Trophoblast cell (in vitro differentiated cells and primary cell): Measurements from ENCODE around the gene TRUB2.
A peak's percentile ranks its signal among the peaks of the same experiment; 100 is the strongest.

Experiments used
- DNase-seq, 2 donors: peaks; one replicate each; pipeline ENCODE4 v3.0.0-alpha.2; 2016
- H2AFZ ChIP-seq: 2 replicates; pipeline ENCODE4 v1.6.1; 2013; ENCODE audit warnings: low read length, moderate library complexity, mild to moderate bottlenecking; ENCODE audit not compliant: insufficient read depth, poor library complexity
- H2AK5ac ChIP-seq: 2 replicates; pipeline ENCODE4 v1.6.1; 2013; ENCODE audit warnings: mild to moderate bottlenecking, low read length
- H2BK120ac ChIP-seq: 2 replicates; pipeline ENCODE4 v1.6.1; 2013; ENCODE audit warnings: low read length, mild to moderate bottlenecking, moderate library complexity; ENCODE audit not compliant: insufficient read depth, poor library complexity
- H2BK12ac ChIP-seq: 2 replicates; pipeline ENCODE4 v1.6.1; 2013; ENCODE audit warnings: mild to moderate bottlenecking, low read length, moderate library complexity
- H2BK5ac ChIP-seq: 2 replicates; pipeline ENCODE4 v1.6.1; 2013; ENCODE audit warnings: low read length, low read depth, moderate library complexity, mild to moderate bottlenecking; ENCODE audit not compliant: poor library complexity
- H3K14ac ChIP-seq: 2 replicates; pipeline ENCODE4 v1.6.1; 2013; ENCODE audit warnings: mild to moderate bottlenecking, low read length
- H3K18ac ChIP-seq: 2 replicates; pipeline ENCODE4 v1.6.1; 2013; ENCODE audit warnings: mild to moderate bottlenecking, low read length
- H3K23ac ChIP-seq: 2 replicates; pipeline ENCODE4 v1.6.1; 2013; ENCODE audit warnings: low read length
- H3K27ac ChIP-seq: 2 replicates; pipeline ENCODE4 v1.5.1; 2013; ENCODE audit warnings: low read depth, mild to moderate bottlenecking, inconsistent platforms, low read length, moderate library complexity
- H3K27me3 ChIP-seq: 2 replicates; pipeline ENCODE4 v1.6.1; 2013; ENCODE audit warnings: inconsistent platforms, mild to moderate bottlenecking, low read length, moderate library complexity; ENCODE audit not compliant: insufficient read depth
- H3K36me3 ChIP-seq, 2 experiments: 1 replicate in 1 of 2; 2 replicates in 1 of 2; pipeline ENCODE4 v1.6.1; 2013; ENCODE audit warnings: low read length in 2 of 2, mild to moderate bottlenecking in 2 of 2, moderate library complexity in 1 of 2; ENCODE audit not compliant: insufficient read depth in 2 of 2, control insufficient read depth in 1 of 2
- H3K4ac ChIP-seq: 2 replicates; pipeline ENCODE4 v1.6.1; 2013; ENCODE audit warnings: low read depth, mild to moderate bottlenecking, low read length, moderate library complexity
- H3K4me1 ChIP-seq, 2 experiments: 1 replicate in 1 of 2; 2 replicates in 1 of 2; pipeline ENCODE4 v1.6.1; 2013; ENCODE audit warnings: low read length in 2 of 2, mild to moderate bottlenecking in 2 of 2, moderate library complexity in 1 of 2; ENCODE audit not compliant: insufficient read depth in 2 of 2, control insufficient read depth in 1 of 2
- H3K4me2 ChIP-seq: 2 replicates; pipeline ENCODE4 v1.6.1; 2013; ENCODE audit warnings: inconsistent platforms, mild to moderate bottlenecking, low read length, moderate library complexity
- H3K4me3 ChIP-seq: 2 replicates; pipeline ENCODE4 v1.5.1; 2013; ENCODE audit warnings: mild to moderate bottlenecking, low read depth, low read length, inconsistent platforms
- H3K79me1 ChIP-seq: one replicate; pipeline ENCODE4 v1.6.1; 2013; ENCODE audit warnings: low read length
- H3K79me2 ChIP-seq: 2 replicates; pipeline ENCODE4 v1.6.1; 2013; ENCODE audit warnings: low read length, mild to moderate bottlenecking; ENCODE audit not compliant: control insufficient read depth, insufficient read depth, poor library complexity
- H3K9ac ChIP-seq: 2 replicates; pipeline ENCODE4 v1.6.1; 2013; ENCODE audit warnings: mild to moderate bottlenecking, low read length
- H3K9me3 ChIP-seq: 2 replicates; pipeline ENCODE4 v1.6.1; 2013; ENCODE audit warnings: low read depth, mild to moderate bottlenecking, control low read depth, inconsistent platforms, low read length; ENCODE audit not compliant: insufficient read depth
- H4K12ac ChIP-seq: 2 replicates; pipeline ENCODE4 v1.6.1; 2013; ENCODE audit warnings: low read depth, mild to moderate bottlenecking, low read length, moderate library complexity
- H4K8ac ChIP-seq: 2 replicates; pipeline ENCODE4 v1.6.1; 2013; ENCODE audit warnings: low read depth, mild to moderate bottlenecking, low read length, moderate library complexity
- H4K91ac ChIP-seq: one replicate; pipeline ENCODE4 v1.6.1; 2013; ENCODE audit warnings: low read depth, mild to moderate bottlenecking, low read length, moderate library complexity
- WGBS: extraction: QIAGEN DNeasy Blood & Tissue Kit; methylation state at CpG from one replicate; pipeline ENCODE4 v1.1.7; 2013; ENCODE audit warnings: missing lambda C conversion rate; ENCODE audit not compliant: insufficient read length, insufficient coverage; ENCODE audit errors: extremely low coverage; 5-methylcytosine and 5-hydroxymethylcytosine counted together

Gene TRUB2

DNA sequence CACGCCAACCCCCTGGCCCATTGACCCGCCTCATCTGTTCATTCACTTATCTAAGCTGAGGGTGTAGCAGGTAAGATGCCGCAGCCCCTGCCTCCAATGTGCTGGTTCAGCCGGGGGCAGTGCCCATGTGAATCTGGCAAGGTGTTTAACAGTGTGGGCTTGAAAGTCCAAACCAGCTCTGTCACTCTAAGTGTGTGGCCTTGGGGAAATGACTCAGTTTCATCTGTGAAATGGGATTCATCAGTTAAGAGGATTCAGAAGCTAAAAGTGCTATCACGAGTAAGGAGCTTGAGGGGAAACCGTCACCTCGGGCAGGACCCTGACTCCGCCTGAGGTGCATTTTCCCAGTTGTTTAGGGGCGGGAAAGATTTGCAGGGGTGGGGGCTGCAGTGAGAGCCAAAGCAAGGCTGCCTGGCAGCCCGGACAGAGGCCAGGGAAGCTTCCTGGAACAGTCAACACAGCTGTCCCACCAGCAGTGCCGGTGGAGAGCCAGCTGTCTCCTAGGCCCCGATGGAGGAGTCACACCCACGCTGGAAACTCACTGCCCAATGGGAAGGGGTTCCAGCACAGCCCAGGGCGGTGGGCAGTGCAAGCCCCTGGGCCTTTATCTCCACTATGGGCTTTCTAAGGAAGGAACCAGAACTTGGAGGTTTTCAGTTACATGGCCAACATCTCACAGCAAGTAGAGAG is 39.2 kb upstream of the TRUB2 start:
- no peak overlapping the region for H3K18ac ChIP-seq
- peak; percentile 42 to 58 for DNase-seq
- H2AK5ac ChIP-seq = no peak overlapping the region
- no CpG with 5 or more reads among the region's 14 CpGs for WGBS
- H3K14ac ChIP-seq = no peak overlapping the region
- H2AFZ ChIP-seq = peak overlapping the region; percentile 38
- H3K79me2 ChIP-seq = no peaks in the 10 kb centered on the region
- H4K12ac ChIP-seq = no peak overlapping the region
- no peak overlapping the region for H2BK12ac ChIP-seq
- H3K4me3 ChIP-seq = no peak overlapping the region
- H3K79me1 ChIP-seq = no peaks in the 10 kb centered on the region
- peaks cover 2 to 13% of the 10 kb centered on the region in 2 experiments for H3K36me3 ChIP-seq
- H4K8ac ChIP-seq = peak overlapping the region; percentile 19
- no peak overlapping the region for H2BK120ac ChIP-seq
- H3K9me3 ChIP-seq = no peaks in the 10 kb centered on the region
- H3K23ac ChIP-seq = no peak overlapping the region
- no peak overlapping the region for H3K9ac ChIP-seq
- no peak overlapping the region for H3K4ac ChIP-seq
- peaks cover 4 to 11% of the 10 kb centered on the region in 2 experiments for H3K4me1 ChIP-seq
- H3K27ac ChIP-seq = no peak overlapping the region
- H2BK5ac ChIP-seq = no peak overlapping the region
- H3K27me3 ChIP-seq = no peaks in the 10 kb centered on the region
- H3K4me2 ChIP-seq = peak overlapping the region; percentile 71
- peak overlapping the region; percentile 28 for H4K91ac ChIP-seq

DNA sequence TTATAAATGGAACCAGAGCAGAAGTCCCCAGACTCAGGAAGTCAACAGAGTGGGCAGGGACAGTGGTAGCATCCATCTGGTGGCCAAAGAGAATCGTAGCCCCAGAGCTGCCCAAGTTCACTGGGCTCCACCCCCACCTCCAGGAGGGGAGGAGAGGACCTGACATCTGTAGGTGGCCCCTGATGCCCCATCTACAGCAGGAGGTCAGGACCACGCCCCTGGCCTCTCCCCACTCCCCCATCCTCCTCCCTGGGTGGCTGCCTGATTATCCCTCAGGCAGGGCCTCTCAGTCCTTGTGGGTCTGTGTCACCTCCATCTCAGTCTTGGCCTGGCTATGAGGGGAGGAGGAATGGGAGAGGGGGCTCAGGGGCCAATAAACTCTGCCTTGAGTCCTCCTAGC is 38.6 kb upstream of the TRUB2 start:
- Histone ChIP-seq H3K18ac (no peak overlapping the region), H2AK5ac (no peak overlapping the region), H2AFZ (no peak overlapping the region), H3K27me3 (no peaks in the 10 kb centered on the region), H2BK5ac (no peak overlapping the region), H3K4me1 (peaks cover 4 to 11% of the 10 kb centered on the region in 2 experiments), H2BK12ac (no peak overlapping the region), H3K4me2 (no peak overlapping the region), H4K12ac (no peak overlapping the region), H3K79me1 (no peaks in the 10 kb centered on the region), H3K23ac (no peak overlapping the region), H3K79me2 (no peaks in the 10 kb centered on the region), H4K91ac (no peak overlapping the region), H4K8ac (no peak overlapping the region), H3K4me3 (no peak overlapping the region), H3K4ac (no peak overlapping the region), H3K9me3 (no peaks in the 10 kb centered on the region), H3K27ac (no peak overlapping the region), H3K36me3 (peaks cover 7 to 18% of the 10 kb centered on the region in 2 experiments), H3K14ac (no peak overlapping the region), H3K9ac (no peak overlapping the region), H2BK120ac (no peak overlapping the region)
- WGBS = no CpG with 5 or more reads among the region's 2 CpGs
- DNase-seq = no peak

DNA sequence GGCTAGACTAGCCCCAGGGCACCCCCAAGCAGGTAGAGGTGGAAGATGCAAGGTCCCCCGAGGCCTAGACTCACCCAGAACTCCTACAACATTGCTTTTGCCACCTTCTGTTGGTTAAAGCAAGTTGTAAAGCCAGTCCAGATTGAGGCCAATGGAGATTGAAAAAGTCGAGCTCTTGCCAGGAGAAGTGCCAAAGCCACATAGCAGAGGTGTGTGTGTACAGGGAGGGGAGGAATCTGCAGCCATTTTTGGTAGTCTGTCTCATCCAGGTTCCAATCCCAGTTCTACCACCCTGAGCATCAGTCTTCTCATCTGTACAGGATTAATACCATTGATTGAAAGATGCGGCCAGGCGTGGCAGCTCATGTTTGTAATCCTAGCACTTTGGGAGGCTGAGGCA is 36.6 kb upstream of the TRUB2 start:
- H3K4me3 ChIP-seq = no peak overlapping the region
- H4K91ac ChIP-seq = no peak overlapping the region
- H3K4ac ChIP-seq = no peak overlapping the region
- no peak for DNase-seq
- no peak overlapping the region for H2BK120ac ChIP-seq
- H2BK5ac ChIP-seq = no peak overlapping the region
- no peak overlapping the region for H3K14ac ChIP-seq
- H4K12ac ChIP-seq = no peak overlapping the region
- H3K79me1 ChIP-seq = no peaks in the 10 kb centered on the region
- no peaks in the 10 kb centered on the region for H3K9me3 ChIP-seq
- no peak overlapping the region for H2AK5ac ChIP-seq
- WGBS = no CpG with 5 or more reads among the region's 4 CpGs
- no peaks in the 10 kb centered on the region for H3K79me2 ChIP-seq
- peaks cover 18 to 31% of the 10 kb centered on the region in 2 experiments for H3K36me3 ChIP-seq
- no peak overlapping the region for H3K27ac ChIP-seq
- H4K8ac ChIP-seq = no peak overlapping the region
- no peak overlapping the region for H3K23ac ChIP-seq
- H3K4me2 ChIP-seq = no peak overlapping the region
- H3K27me3 ChIP-seq = no peaks in the 10 kb centered on the region
- no peak overlapping the region for H3K18ac ChIP-seq
- no peak overlapping the region for H2AFZ ChIP-seq
- peaks cover 0 to 5% of the 10 kb centered on the region in 2 experiments for H3K4me1 ChIP-seq
- no peak overlapping the region for H3K9ac ChIP-seq
- no peak overlapping the region for H2BK12ac ChIP-seq

DNA sequence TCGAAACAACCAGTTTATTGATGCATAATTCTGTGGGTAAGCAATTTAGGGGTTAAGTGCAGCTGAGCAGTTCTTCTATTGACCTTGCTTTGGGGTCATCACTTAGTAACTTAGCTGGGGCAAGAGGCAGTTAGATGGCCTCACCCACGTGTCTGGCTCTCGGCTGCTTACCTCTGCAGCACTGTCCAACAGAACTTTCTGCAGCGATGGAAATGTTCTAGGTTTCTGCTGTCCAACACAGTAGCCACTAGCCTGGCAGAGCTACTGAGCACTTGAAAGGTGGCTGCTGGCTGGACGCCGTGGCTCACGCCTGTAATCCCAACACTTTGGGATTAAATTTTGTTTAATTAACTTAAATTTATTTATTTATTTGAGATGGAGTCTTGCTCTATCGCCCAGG is 35.8 kb upstream of the TRUB2 start:
- Histone ChIP-seq H2BK120ac (no peak overlapping the region), H2BK5ac (no peak overlapping the region), H2BK12ac (no peak overlapping the region), H3K18ac (no peak overlapping the region), H4K12ac (no peak overlapping the region), H3K27ac (no peak overlapping the region), H3K36me3 (peaks cover 22 to 34% of the 10 kb centered on the region in 2 experiments), H2AK5ac (no peak overlapping the region), H3K27me3 (no peaks in the 10 kb centered on the region), H3K4ac (no peak overlapping the region), H3K79me1 (no peaks in the 10 kb centered on the region), H4K8ac (no peak overlapping the region), H3K4me2 (no peak overlapping the region), H3K4me3 (no peak overlapping the region), H4K91ac (no peak overlapping the region), H3K9me3 (peaks cover 1% of the 10 kb centered on the region), H3K14ac (no peak overlapping the region), H2AFZ (no peak overlapping the region), H3K79me2 (no peaks in the 10 kb centered on the region), H3K23ac (no peak overlapping the region), H3K4me1 (peaks cover 0 to 5% of the 10 kb centered on the region in 2 experiments), H3K9ac (no peak overlapping the region)
- DNase-seq = no peak
- no CpG with 5 or more reads among the region's 8 CpGs for WGBS
